ENCODE data around the gene MOCS1.

The MOCS1 gene

DNA sequence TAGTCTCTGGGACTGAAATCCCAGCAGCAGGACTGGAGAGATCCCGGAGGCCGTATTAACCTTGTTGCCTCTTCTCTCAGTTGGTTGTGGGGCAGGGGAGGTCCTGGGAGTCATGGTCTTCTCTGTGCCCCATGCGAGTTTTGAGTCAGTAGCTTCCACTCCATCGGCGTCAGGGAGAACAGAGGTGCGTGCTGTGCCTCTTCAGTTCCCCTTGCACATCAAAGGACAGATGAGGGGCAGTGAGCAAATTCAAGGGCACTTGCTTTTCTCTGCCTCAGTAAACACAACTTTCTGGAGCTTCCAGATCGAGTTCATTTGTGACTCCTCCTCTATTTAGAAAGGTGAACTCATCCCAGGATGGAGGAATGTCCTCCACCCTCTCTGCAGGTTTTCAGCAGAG is 48.6 kb downstream of the MOCS1 start:
- no peaks in the 10 kb centered on the region for H3K36me3 ChIP-seq (ENCODE audit: insufficient read depth, low read length)
- no peak overlapping the region for H3K4me3 ChIP-seq (ENCODE audit: low read length)
- no peaks in the 10 kb centered on the region for H3K27me3 ChIP-seq (ENCODE audit: control insufficient read depth, insufficient read depth, low read length)
- no peaks in the 10 kb centered on the region for H3K9me3 ChIP-seq (replicated peaks; ENCODE audit: low read length)
- peaks cover 92% of the 10 kb centered on the region for H3K4me1 ChIP-seq (ENCODE audit: control insufficient read depth, insufficient read depth, low read length)
- peak overlapping the region; percentile 72 for H3K9ac ChIP-seq (ENCODE audit: low read depth, low read length)
- H3K4me2 ChIP-seq (ENCODE audit: low read length), result no peak overlapping the region

DNA sequence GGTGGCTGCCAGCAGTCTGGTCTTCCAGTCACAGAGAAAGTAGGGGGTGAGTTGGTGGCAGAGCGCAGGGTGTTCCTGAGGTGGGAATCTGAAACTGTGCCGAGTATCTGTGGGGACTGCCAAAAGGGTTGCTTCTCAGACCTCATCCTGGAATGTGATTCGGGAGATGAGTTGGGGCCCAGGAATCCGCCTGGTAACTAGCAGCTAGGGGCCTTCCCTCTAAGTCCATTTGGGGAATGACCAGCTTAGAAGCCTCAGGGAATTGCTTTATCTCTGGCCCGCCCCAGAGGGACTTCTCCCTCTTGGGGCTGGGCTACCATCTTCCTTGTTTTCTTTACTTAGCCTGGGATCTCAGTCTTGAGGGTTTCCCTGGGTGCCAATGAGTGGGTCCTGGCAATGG is 49.6 kb downstream of the MOCS1 start:
- Histone ChIP-seq H3K4me3 (ENCODE audit: low read length) (no peak overlapping the region), H3K9me3 (replicated peaks; ENCODE audit: low read length) (no peaks in the 10 kb centered on the region), H3K4me1 (ENCODE audit: control insufficient read depth, insufficient read depth, low read length) (peaks cover 97% of the 10 kb centered on the region), H3K9ac (ENCODE audit: low read depth, low read length) (peak overlapping the region; percentile 72), H3K36me3 (ENCODE audit: insufficient read depth, low read length) (no peaks in the 10 kb centered on the region), H3K4me2 (ENCODE audit: low read length) (no peak overlapping the region), H3K27me3 (ENCODE audit: control insufficient read depth, insufficient read depth, low read length) (no peaks in the 10 kb centered on the region)

DNA sequence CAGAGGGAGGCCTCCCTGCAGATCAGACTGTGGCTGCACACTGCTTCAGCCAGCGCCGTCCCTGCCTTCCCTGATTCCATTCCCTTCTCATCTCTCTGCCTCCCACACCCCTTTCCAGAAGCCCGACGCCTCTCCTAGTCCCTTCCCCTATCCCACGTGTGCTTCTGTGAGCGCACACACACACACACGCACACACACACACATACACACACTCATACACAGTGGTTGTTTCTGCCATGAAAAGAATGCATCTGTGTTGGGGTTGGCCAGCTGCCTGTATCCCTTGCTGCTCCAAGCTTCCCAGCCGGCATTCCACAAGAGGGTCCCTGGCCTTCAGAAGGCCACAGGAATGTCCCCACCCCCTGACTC is 51.7 kb downstream of the MOCS1 start:
- Histone ChIP-seq H3K27me3 (ENCODE audit: control insufficient read depth, insufficient read depth, low read length) (no peaks in the 10 kb centered on the region), H3K36me3 (ENCODE audit: insufficient read depth, low read length) (peaks cover 10% of the 10 kb centered on the region), H3K4me1 (ENCODE audit: control insufficient read depth, insufficient read depth, low read length) (peaks cover 83% of the 10 kb centered on the region), H3K9ac (ENCODE audit: low read depth, low read length) (peak overlapping the region; percentile 81), H3K9me3 (replicated peaks; ENCODE audit: low read length) (no peaks in the 10 kb centered on the region), H3K4me2 (ENCODE audit: low read length) (peak overlapping the region; percentile 78), H3K4me3 (ENCODE audit: low read length) (peak overlapping the region; percentile 61)

DNA sequence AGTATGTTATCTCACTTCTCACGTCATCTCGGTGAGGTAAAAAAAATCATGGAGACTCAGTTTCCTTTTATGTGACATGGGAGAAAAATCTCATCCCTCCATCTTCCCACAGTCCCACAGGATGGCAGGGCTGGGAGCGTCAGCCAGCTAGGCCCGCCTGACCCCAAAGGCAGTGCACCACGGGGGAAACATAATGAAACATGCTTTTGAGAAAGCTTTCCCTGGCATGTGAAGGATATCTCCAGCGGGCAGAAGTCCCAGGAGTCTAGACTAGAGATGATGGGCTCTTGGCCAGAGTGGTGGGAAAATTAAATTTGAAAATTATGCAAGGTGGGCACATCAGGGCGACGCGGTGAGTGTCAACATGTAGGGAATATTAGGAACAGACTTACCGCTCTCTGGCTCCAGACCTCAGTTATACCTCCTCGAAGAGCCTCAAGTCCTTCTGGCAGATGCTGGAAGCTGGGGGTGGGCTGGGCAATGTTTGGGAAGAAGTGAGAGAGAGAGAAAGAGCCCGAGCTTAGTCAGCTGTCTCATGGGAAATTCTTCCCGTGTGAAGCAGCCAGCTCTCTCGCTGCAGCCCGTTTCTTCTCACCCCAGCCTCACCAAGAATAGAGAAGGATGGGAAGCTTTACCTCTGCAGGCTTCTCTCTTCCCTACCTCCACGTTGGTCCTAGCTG is 52.3 kb downstream of the MOCS1 start:
- Histone ChIP-seq H3K36me3 (ENCODE audit: insufficient read depth, low read length) (peaks cover 10% of the 10 kb centered on the region), H3K4me3 (ENCODE audit: low read length) (peak overlapping the region; percentile 61), H3K4me2 (ENCODE audit: low read length) (peak overlapping the region; percentile 78), H3K9ac (ENCODE audit: low read depth, low read length) (peak overlapping the region; percentile 81), H3K4me1 (ENCODE audit: control insufficient read depth, insufficient read depth, low read length) (peaks cover 78% of the 10 kb centered on the region), H3K27me3 (ENCODE audit: control insufficient read depth, insufficient read depth, low read length) (no peaks in the 10 kb centered on the region), H3K9me3 (replicated peaks; ENCODE audit: low read length) (no peaks in the 10 kb centered on the region)

DNA sequence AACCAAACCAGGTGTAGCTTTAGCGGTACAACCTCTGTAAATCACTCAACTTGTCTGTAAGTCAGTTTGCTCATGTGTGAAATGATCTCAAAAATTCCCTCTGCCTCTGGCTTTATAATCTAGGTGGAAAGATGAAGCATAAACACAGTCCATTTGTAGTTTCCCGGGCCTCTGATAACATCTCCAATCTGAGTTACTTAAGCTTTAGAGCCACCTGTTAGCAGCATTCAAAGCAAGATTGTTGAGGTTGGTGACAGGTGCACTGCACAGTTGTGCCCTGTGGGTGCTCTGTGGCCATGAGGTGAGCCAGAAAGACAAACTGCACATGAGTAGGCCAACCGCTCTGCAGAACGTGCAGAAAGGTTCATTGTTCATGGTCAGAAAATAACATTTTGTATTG is 53.7 kb downstream of the MOCS1 start:
- Histone ChIP-seq H3K9me3 (replicated peaks; ENCODE audit: low read length) (no peaks in the 10 kb centered on the region), H3K4me3 (ENCODE audit: low read length) (no peak overlapping the region), H3K9ac (ENCODE audit: low read depth, low read length) (no peak overlapping the region), H3K4me2 (ENCODE audit: low read length) (peak overlapping the region; percentile 33), H3K4me1 (ENCODE audit: control insufficient read depth, insufficient read depth, low read length) (peaks cover 64% of the 10 kb centered on the region), H3K36me3 (ENCODE audit: insufficient read depth, low read length) (peaks cover 15% of the 10 kb centered on the region), H3K27me3 (ENCODE audit: control insufficient read depth, insufficient read depth, low read length) (no peaks in the 10 kb centered on the region)

DNA sequence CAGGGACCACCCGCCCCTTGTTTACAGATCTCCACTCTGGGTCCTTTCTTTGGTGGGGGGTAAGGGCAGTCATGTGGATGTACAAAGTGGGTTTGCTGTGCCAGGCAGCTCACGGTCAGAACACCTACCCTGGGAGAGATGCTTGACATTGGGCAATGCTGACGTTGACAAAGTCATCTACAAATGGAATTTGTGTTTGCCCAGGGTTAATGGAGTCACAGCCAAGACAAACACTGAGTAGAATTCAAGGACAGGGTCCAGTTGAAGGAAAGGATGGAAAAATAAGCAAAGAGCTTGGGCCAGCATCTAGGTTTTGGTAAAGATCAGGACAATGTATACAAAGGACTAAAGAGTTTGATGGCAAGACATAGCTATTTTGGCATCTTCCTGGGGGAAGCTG is 54.7 kb downstream of the MOCS1 start:
- Histone ChIP-seq H3K9ac (ENCODE audit: low read depth, low read length) (no peak overlapping the region), H3K9me3 (replicated peaks; ENCODE audit: low read length) (no peaks in the 10 kb centered on the region), H3K4me1 (ENCODE audit: control insufficient read depth, insufficient read depth, low read length) (peaks cover 53% of the 10 kb centered on the region), H3K4me3 (ENCODE audit: low read length) (no peak overlapping the region), H3K4me2 (ENCODE audit: low read length) (no peak overlapping the region), H3K36me3 (ENCODE audit: insufficient read depth, low read length) (peaks cover 23% of the 10 kb centered on the region), H3K27me3 (ENCODE audit: control insufficient read depth, insufficient read depth, low read length) (no peaks in the 10 kb centered on the region)

DNA sequence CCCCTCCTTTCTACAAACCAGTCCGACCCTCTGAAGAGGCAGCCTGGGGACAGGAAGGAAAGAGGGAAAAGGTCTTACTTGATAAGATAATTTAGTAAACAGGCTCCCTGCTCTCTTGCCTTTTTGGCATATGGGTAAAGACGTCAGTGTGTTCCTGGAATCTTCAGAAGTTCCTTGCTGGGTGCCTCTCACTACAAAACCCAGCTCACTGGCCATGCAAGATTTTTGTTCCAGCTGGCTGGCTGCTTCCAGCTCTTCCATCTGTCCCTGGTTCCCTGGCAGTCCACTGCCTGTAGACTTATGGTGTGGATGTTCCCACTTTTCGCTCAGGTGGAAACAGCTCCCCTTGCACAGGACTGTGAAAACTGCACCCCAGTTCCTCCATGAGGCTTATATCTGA is 57.4 kb downstream of the MOCS1 start:
- Histone ChIP-seq H3K36me3 (ENCODE audit: insufficient read depth, low read length) (peaks cover 28% of the 10 kb centered on the region), H3K4me1 (ENCODE audit: control insufficient read depth, insufficient read depth, low read length) (peaks cover 26% of the 10 kb centered on the region), H3K4me3 (ENCODE audit: low read length) (no peak overlapping the region), H3K4me2 (ENCODE audit: low read length) (no peak overlapping the region), H3K9me3 (replicated peaks; ENCODE audit: low read length) (no peaks in the 10 kb centered on the region), H3K27me3 (ENCODE audit: control insufficient read depth, insufficient read depth, low read length) (no peaks in the 10 kb centered on the region), H3K9ac (ENCODE audit: low read depth, low read length) (no peak overlapping the region)

DNA sequence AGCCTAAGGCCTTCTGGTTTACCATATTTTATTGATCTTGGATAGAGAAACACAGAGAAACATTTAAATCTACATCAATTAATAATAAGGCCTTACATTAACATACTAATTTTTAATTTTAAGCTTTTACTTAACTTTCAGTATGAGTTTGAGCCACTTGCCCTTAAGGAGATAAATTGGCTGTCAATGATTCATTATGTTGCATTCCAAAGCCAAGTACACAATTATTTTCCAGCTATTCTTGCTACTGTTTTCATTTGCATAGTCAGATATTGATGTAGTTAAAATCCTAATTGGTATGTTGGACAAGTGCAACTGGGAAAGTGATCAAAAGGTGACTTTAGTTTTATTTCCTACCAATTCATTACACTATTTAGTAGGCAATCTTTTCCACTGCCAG is 58.2 kb downstream of the MOCS1 start:
- Histone ChIP-seq H3K36me3 (ENCODE audit: insufficient read depth, low read length) (peaks cover 35% of the 10 kb centered on the region), H3K27me3 (ENCODE audit: control insufficient read depth, insufficient read depth, low read length) (no peaks in the 10 kb centered on the region), H3K9ac (ENCODE audit: low read depth, low read length) (no peak overlapping the region), H3K9me3 (replicated peaks; ENCODE audit: low read length) (no peaks in the 10 kb centered on the region), H3K4me3 (ENCODE audit: low read length) (no peak overlapping the region), H3K4me1 (ENCODE audit: control insufficient read depth, insufficient read depth, low read length) (peaks cover 19% of the 10 kb centered on the region), H3K4me2 (ENCODE audit: low read length) (no peak overlapping the region)

DNA sequence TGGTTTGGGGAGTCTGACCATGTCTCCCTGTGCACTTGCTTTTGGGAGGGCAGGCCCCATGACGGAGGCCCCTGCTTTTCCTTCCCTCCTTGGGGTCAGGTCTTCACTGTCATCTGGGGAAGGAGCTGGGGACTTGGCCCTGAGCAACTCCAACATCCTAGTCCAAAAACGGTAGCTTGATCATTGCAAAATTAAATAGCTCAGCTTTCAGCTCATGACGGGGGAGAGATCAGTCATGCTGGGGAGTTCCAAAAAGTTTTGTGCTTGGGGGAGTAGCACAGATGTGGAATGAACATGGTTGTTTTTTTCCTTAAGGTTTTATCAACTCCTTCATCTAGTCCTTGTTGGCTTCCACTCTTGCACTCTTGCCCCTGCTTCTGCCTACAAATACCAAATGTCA is 60.8 kb downstream of the MOCS1 start:
- Histone ChIP-seq H3K27me3 (ENCODE audit: control insufficient read depth, insufficient read depth, low read length) (no peaks in the 10 kb centered on the region), H3K9ac (ENCODE audit: low read depth, low read length) (no peak overlapping the region), H3K36me3 (ENCODE audit: insufficient read depth, low read length) (peaks cover 37% of the 10 kb centered on the region), H3K4me1 (ENCODE audit: control insufficient read depth, insufficient read depth, low read length) (no peaks in the 10 kb centered on the region), H3K4me2 (ENCODE audit: low read length) (no peak overlapping the region), H3K9me3 (replicated peaks; ENCODE audit: low read length) (no peaks in the 10 kb centered on the region), H3K4me3 (ENCODE audit: low read length) (no peak overlapping the region)

DNA sequence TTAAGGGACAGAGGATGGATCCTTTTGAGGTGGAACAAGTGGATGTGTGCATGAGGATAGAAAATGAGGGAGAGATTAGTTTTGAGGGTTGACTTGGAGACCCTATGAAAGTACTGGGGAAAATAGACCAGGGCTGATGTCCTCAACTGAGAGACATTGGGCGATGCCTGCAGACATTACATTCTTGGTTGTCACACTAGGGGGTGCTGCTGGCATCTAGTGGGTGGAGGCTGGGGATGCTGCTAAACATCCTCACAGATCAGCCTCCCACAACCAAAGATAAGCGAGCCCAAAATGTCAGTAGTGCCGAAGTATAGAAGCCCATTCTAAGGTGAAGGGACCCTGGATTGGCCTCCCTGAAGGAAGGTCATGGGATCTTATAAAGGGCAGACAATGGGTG is 63.3 kb downstream of the MOCS1 start:
- Histone ChIP-seq H3K9ac (ENCODE audit: low read depth, low read length) (no peak overlapping the region), H3K4me3 (ENCODE audit: low read length) (no peak overlapping the region), H3K4me2 (ENCODE audit: low read length) (no peak overlapping the region), H3K36me3 (ENCODE audit: insufficient read depth, low read length) (peaks cover 31% of the 10 kb centered on the region), H3K27me3 (ENCODE audit: control insufficient read depth, insufficient read depth, low read length) (no peaks in the 10 kb centered on the region), H3K9me3 (replicated peaks; ENCODE audit: low read length) (no peaks in the 10 kb centered on the region), H3K4me1 (ENCODE audit: control insufficient read depth, insufficient read depth, low read length) (no peaks in the 10 kb centered on the region)

DNA sequence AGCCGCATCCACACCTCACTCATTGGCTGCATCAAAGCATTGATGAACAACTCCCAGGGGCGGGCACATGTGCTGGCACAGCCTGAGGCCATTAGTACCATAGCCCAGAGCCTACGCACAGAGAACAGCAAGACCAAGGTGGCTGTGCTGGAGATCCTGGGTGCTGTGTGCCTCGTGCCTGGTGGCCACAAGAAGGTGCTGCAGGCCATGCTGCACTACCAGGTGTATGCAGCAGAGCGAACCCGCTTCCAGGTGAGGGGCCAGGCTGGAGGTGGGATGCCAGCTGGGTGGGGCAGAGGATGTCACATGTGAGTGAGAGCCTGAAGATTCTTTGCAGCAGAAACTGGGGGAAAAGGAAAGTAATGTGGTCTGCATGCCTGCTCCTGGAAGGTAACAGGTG is 66.7 kb downstream of the MOCS1 start:
- Histone ChIP-seq H3K4me3 (ENCODE audit: low read length) (no peak overlapping the region), H3K9ac (ENCODE audit: low read depth, low read length) (no peak overlapping the region), H3K4me1 (ENCODE audit: control insufficient read depth, insufficient read depth, low read length) (no peaks in the 10 kb centered on the region), H3K4me2 (ENCODE audit: low read length) (no peak overlapping the region), H3K9me3 (replicated peaks; ENCODE audit: low read length) (no peaks in the 10 kb centered on the region), H3K36me3 (ENCODE audit: insufficient read depth, low read length) (peaks cover 17% of the 10 kb centered on the region), H3K27me3 (ENCODE audit: control insufficient read depth, insufficient read depth, low read length) (no peaks in the 10 kb centered on the region)

DNA sequence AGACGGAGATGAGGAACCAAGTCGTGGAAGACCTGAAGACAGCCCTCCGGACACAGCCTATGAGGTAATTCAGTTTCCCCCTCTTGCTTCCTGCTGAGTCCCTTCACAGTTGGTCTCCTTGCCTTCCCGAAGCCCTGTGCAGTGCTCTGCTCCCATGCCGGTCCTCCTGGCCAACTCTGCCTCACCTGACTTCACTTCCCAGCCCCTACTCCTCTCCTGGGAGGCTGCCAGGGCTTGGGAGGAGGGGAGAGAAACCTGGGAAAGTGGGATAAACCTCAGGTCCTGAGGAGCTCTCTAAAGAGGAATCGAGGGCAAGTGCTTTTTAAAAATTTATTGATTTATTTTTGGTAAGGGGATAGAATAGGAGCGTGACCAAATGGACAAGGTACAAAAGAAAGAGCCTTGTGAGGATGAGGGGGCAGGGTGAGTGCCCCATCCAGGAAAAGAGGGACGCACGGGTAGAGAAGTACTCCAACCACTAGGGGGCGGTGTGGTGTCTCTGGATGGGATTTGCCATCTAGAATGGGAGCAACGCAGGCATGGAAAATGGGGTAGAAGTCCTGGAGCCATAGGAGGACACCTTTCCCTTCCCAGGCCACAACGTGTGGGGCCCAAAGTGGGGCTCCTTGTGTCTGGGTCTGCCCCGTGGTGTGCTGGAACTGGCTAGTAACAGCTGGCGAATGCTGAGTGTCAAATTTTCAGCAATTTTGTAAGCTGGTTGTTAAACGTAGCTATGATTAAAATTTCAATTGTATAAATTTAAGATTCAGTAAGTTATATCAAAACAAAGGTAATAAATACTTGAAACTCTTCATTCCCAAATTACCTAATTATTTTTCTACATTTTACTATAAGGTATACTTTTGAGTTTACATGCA is 69.0 kb downstream of the MOCS1 start:
- no peaks in the 10 kb centered on the region for H3K9me3 ChIP-seq (replicated peaks; ENCODE audit: low read length)
- H3K36me3 ChIP-seq (ENCODE audit: insufficient read depth, low read length), result peaks cover 8% of the 10 kb centered on the region
- H3K27me3 ChIP-seq (ENCODE audit: control insufficient read depth, insufficient read depth, low read length), result no peaks in the 10 kb centered on the region
- no peak overlapping the region for H3K9ac ChIP-seq (ENCODE audit: low read depth, low read length)
- no peak overlapping the region for H3K4me3 ChIP-seq (ENCODE audit: low read length)
- peak overlapping the region; percentile 51 for H3K4me2 ChIP-seq (ENCODE audit: low read length)
- no peaks in the 10 kb centered on the region for H3K4me1 ChIP-seq (ENCODE audit: control insufficient read depth, insufficient read depth, low read length)

Data from skeletal muscle satellite cell (primary cell).